PC-3 (cell line): ENCODE results near the gene ANK3. TPM values are rescaled to one million over a fixed set of nuclear protein-coding genes. Genes with fewer than 3 reads are reported as not detected.

Experiments used
- ATAC-seq: fragments of 200-7000 bp; cut with Tn5 transposase; 2 replicates; pipeline ENCODE4 v1.9.1; 2020; ENCODE audit warnings: mild to moderate bottlenecking, moderate library complexity
- BruUV-seq: library from RNA; stranded (reverse); fragments of 400-500 nt; replicated peaks from 2 replicates; lab custom pipeline; 2021; lab: Mats Ljungman, UMichigan
- CTCF ChIA-PET: fragments of 300-600 bp; sonication (Branson Sonifier 250); formaldehyde crosslinking; loops from one replicate; lab custom pipeline; 2022; ENCODE audit warnings: antibody characterized with exemption; lab: Charles Lee
- POLR2A ChIA-PET: fragments of 300-600 bp; sonication (Branson Sonifier 250); formaldehyde crosslinking; loops from one replicate; lab custom pipeline; 2022; ENCODE audit warnings: antibody characterized with exemption; ENCODE audit not compliant: unreplicated experiment; lab: Charles Lee
- DNase-seq: peaks from one replicate; pipeline ENCODE4 v3.0.0-alpha.2; 2015
- H2AFZ ChIP-seq: fragments of 300-600 bp; sonication (generic); 2 replicates; pipeline ENCODE4 v1.6.0; 2016; ENCODE audit warnings: antibody characterized with exemption, low read length
- H3F3A ChIP-seq: fragments of 300-600 bp; sonication (generic); one replicate; pipeline ENCODE4 v1.6.0; 2017; ENCODE audit warnings: antibody characterized with exemption, low read length, control low read depth, mild to moderate bottlenecking; ENCODE audit not compliant: unreplicated experiment
- H3K27ac ChIP-seq: fragments of 300-600 bp; sonication (generic); 2 replicates; pipeline ENCODE4 v1.5.1; 2016; ENCODE audit warnings: mild to moderate bottlenecking, low read length
- H3K27me3 ChIP-seq: fragments of 300-600 bp; sonication (generic); 2 replicates; pipeline ENCODE4 v1.6.1; 2016; ENCODE audit warnings: low read length, mixed read lengths
- H3K36me3 ChIP-seq: fragments of 300-600 bp; sonication (generic); 2 replicates; pipeline ENCODE4 v1.6.1; 2016; ENCODE audit warnings: low read depth, mixed run types, low read length, mixed read lengths
- H3K4me1 ChIP-seq: fragments of 300-600 bp; sonication (generic); 2 replicates; pipeline ENCODE4 v1.5.1; 2016; ENCODE audit warnings: low read length; ENCODE audit not compliant: insufficient read depth
- H3K4me2 ChIP-seq: fragments of 300-600 bp; sonication (generic); 2 replicates; pipeline ENCODE4 v1.6.0; 2016; ENCODE audit warnings: low read length
- H3K4me3 ChIP-seq: fragments of 300-600 bp; sonication (generic); 2 replicates; pipeline ENCODE4 v1.5.1; 2016; ENCODE audit warnings: mild to moderate bottlenecking, low read length, mixed read lengths
- H3K79me2 ChIP-seq: fragments of 300-600 bp; sonication (generic); 2 replicates; pipeline ENCODE4 v1.6.1; 2017; ENCODE audit warnings: low read length, mixed read lengths
- H3K9ac ChIP-seq: fragments of 300-600 bp; sonication (generic); 2 replicates; pipeline ENCODE4 v1.6.0; 2016; ENCODE audit warnings: mild to moderate bottlenecking, low read length
- H3K9me2 ChIP-seq: fragments of 300-600 bp; sonication (generic); replicated peaks from 2 replicates; pipeline ENCODE4 v1.6.1; 2016; ENCODE audit warnings: mixed run types, low read length, mixed read lengths
- H3K9me3 ChIP-seq: fragments of 300-600 bp; sonication (generic); 2 replicates; pipeline ENCODE4 v1.6.1; 2016; ENCODE audit warnings: low read length, mixed read lengths
- H4K20me1 ChIP-seq: fragments of 300-600 bp; sonication (generic); 2 replicates; pipeline ENCODE4 v1.6.1; 2016; ENCODE audit warnings: low read length, mixed read lengths
- EZH2 ChIP-seq: fragments of 300-600 bp; sonication (generic); IDR thresholded peaks from one replicate; pipeline ENCODE4 v1.6.1; 2017; ENCODE audit warnings: antibody characterized with exemption, mild to moderate bottlenecking, low read length; ENCODE audit not compliant: unreplicated experiment
- EZH2phosphoT487 ChIP-seq: fragments of 300-600 bp; sonication (generic); IDR thresholded peaks from 2 replicates; pipeline ENCODE4 v1.6.1; 2018; ENCODE audit warnings: mild to moderate bottlenecking, antibody characterized with exemption, low read length, borderline replicate concordance
- intact Hi-C: fragments of 100-400 bp; cut with micrococcal nuclease; formaldehyde crosslinking; loops from 2 replicates; pipeline ENCODE4 v1.9.0; 2023
- total RNA-seq: library from RNA; depleted of rRNA; stranded (reverse); fragments of >200 nt; gene quantifications from 2 replicates; pipeline ENCODE4 v1.2.3, GENCODE V29; 2014
- TF ChIP-seq, protein P1 (sequence below): fragments of 300-600 bp; sonication (generic); conservative IDR thresholded peaks from 2 replicates; pipeline ENCODE4 v1.5.1; 2017; ENCODE audit warnings: antibody characterized with exemption, low read depth, mild to moderate bottlenecking, low read length

The ANK3 gene
- total RNA-seq, 1 experiment from 2014 or later: 29.5 TPM

DNA sequence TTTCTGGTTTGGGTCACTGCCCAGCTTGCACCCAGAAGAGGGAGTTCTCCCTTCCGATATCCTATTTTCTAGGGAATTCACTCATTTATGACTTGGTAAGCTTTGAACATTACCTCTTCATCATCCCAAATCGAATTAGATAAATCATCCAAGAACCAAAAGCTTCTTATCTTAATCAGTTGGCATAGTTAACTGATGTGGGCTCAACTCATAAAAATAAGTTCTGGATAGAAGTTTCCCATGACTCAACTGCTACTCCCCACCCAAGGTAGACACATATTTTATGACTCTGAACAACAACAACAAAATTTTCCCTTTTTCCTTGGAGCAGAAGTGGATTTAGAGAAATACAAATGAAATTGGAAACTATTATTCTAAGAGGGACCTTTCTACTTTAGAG, 380.4 kb downstream of the ANK3 start:
- H3K79me2 ChIP-seq: no peaks in the 10 kb centered on the region
- no peak for TF ChIP-seq EZH2phosphoT487
- H3K4me3 ChIP-seq: no peak overlapping the region
- no peaks in the 10 kb centered on the region for H3K36me3 ChIP-seq
- peak; percentile 67 for DNase-seq
- ChIA-PET CTCF (no interaction called here), POLR2A (no interaction called here)
- intact Hi-C loops: loop anchor here (1.0 to 2.0 kb wide), 3 partner anchors 15 to 101 kb away; no protein-coding TSS in a partner anchor
- no peaks in the 10 kb centered on the region for H3K9me3 ChIP-seq
- no peaks in the 10 kb centered on the region for H3F3A ChIP-seq
- peak overlapping the region; percentile 36 for H3K4me2 ChIP-seq
- H2AFZ ChIP-seq: no peak overlapping the region
- H3K9ac ChIP-seq: no peak overlapping the region
- H3K4me1 ChIP-seq: peaks cover 17% of the 10 kb centered on the region
- H3K27me3 ChIP-seq: no peaks in the 10 kb centered on the region
- peak overlapping the region; percentile 48 for H3K27ac ChIP-seq
- peak; percentile 64 for ATAC-seq
- H4K20me1 ChIP-seq: no peaks in the 10 kb centered on the region
- no TSS peak for BruUV-seq
- no peaks in the 10 kb centered on the region for H3K9me2 ChIP-seq

DNA sequence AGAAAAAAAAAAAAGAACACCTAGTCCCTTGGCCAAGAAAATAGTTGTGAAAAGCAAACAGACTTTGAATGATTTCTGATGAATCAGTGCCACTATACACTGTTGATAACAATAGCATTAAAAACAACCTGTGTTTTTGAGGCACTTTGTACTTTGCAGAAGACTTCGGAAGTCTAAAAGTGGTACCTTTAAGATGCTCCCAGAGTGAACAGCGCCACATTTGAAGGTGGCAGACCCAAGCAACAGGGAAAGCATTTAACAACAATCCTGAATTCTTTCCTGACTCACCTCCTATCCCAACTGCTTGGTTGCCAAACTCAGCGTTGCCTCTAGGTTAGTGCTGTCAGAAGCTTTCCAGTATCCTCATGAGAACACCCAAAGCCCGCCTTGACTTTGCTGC, 380.9 kb downstream of the ANK3 start:
- no TSS peak for BruUV-seq
- ChIA-PET CTCF (no interaction called here), POLR2A (no interaction called here)
- Histone ChIP-seq H3K27me3 (no peaks in the 10 kb centered on the region), H4K20me1 (no peaks in the 10 kb centered on the region), H3K9me3 (no peaks in the 10 kb centered on the region), H3K4me3 (no peak overlapping the region), H3K36me3 (no peaks in the 10 kb centered on the region), H3K4me2 (peak overlapping the region; percentile 36), H3K9ac (no peak overlapping the region), H3F3A (no peaks in the 10 kb centered on the region), H3K27ac (peak overlapping the region; percentile 48), H3K4me1 (peaks cover 17% of the 10 kb centered on the region), H2AFZ (no peak overlapping the region), H3K9me2 (no peaks in the 10 kb centered on the region), H3K79me2 (no peaks in the 10 kb centered on the region)
- intact Hi-C loops: loop anchor here (1.0 to 2.0 kb wide), 3 partner anchors 15 to 101 kb away; no protein-coding TSS in a partner anchor
- no peak for TF ChIP-seq EZH2phosphoT487
- TF ChIP-seq EZH2: no peak
- TF ChIP-seq, protein P1, sequence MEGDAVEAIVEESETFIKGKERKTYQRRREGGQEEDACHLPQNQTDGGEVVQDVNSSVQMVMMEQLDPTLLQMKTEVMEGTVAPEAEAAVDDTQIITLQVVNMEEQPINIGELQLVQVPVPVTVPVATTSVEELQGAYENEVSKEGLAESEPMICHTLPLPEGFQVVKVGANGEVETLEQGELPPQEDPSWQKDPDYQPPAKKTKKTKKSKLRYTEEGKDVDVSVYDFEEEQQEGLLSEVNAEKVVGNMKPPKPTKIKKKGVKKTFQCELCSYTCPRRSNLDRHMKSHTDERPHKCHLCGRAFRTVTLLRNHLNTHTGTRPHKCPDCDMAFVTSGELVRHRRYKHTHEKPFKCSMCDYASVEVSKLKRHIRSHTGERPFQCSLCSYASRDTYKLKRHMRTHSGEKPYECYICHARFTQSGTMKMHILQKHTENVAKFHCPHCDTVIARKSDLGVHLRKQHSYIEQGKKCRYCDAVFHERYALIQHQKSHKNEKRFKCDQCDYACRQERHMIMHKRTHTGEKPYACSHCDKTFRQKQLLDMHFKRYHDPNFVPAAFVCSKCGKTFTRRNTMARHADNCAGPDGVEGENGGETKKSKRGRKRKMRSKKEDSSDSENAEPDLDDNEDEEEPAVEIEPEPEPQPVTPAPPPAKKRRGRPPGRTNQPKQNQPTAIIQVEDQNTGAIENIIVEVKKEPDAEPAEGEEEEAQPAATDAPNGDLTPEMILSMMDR: peak; percentile 60
- peak; percentile 79 for ATAC-seq
- peak; percentile 74 for DNase-seq

DNA sequence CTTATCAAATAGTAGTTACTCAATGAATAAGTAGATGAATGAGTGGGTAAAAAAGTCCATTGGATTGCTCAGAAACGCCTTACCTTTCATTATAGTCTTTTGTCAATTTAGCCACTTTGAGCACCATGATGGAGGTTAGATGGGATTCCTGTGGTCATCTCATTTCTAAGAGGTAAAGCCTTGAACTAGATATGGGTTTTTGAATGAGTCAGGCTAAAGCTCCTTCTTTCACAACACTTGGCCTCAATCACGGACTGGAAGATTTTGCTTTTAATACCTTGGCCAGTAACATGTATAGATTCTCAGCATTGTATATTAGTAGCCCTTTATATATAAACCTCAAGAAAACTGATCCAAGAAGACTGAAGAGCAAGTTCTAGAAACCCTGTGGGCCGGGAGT, 383.6 kb downstream of the ANK3 start:
- DNase-seq: no peak
- H2AFZ ChIP-seq: no peak overlapping the region
- H3K36me3 ChIP-seq: no peaks in the 10 kb centered on the region
- H3K27me3 ChIP-seq: no peaks in the 10 kb centered on the region
- no peak overlapping the region for H3K27ac ChIP-seq
- BruUV-seq: no TSS peak
- H4K20me1 ChIP-seq: no peaks in the 10 kb centered on the region
- no peak for ATAC-seq
- TF ChIP-seq, protein P1: no peak
- no peak for TF ChIP-seq EZH2phosphoT487
- no peak for TF ChIP-seq EZH2
- no peaks in the 10 kb centered on the region for H3F3A ChIP-seq
- no peak overlapping the region for H3K4me2 ChIP-seq
- no peaks in the 10 kb centered on the region for H3K9me2 ChIP-seq
- CTCF ChIA-PET: no interaction called here
- H3K9ac ChIP-seq: no peak overlapping the region
- no peaks in the 10 kb centered on the region for H3K9me3 ChIP-seq
- H3K4me3 ChIP-seq: no peak overlapping the region
- intact Hi-C loops: no loop called here
- H3K79me2 ChIP-seq: no peaks in the 10 kb centered on the region
- peaks cover 17% of the 10 kb centered on the region for H3K4me1 ChIP-seq
- POLR2A ChIA-PET: interaction anchor here (0.5 kb wide), 1 partner anchor 97 kb away, joined by 3 read pairs; no protein-coding TSS in a partner anchor
